Measurements from ENCODE around the gene SETBP1.

SETBP1 gene

DNA sequence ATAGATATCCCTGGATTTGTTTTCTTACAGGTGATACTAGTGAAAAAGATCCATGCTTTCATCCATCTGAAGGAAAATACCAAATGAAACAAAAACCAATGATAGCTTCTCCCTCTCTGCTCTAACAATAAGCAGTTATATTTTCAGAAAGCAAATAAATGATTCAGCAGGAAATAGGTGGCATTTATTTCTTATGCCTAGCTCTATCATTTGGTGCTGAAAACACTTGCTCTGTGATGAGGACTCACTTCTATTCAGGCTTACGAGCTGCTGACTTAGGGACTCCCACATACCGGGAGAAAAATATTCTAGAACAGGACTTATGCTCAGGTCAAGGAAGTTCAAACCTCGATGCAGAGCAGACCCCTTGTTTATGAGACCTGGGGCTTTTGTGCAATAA, 142.6 kb downstream of the SETBP1 start:
- DNase-seq = no peak

DNA sequence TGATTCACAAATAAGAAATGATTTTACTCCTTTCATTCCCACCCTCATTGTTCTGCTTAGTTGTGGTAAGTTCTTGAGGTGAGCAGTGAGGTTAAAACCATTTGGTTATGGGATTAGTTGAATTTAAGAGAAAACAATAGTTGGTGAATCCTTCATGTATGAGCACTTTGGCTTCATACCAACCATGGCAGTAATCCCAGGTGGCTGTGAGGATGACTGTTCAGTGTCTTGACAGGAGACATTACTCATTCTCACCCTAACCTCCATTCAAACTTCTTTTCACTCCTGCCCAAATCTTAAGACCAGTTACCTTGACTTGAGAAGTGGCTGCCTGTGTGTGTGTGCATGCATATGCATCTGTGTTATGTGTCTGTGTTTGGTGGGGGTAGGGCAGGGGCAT, 143.1 kb downstream of the SETBP1 start:
- DNase-seq = no peak

DNA sequence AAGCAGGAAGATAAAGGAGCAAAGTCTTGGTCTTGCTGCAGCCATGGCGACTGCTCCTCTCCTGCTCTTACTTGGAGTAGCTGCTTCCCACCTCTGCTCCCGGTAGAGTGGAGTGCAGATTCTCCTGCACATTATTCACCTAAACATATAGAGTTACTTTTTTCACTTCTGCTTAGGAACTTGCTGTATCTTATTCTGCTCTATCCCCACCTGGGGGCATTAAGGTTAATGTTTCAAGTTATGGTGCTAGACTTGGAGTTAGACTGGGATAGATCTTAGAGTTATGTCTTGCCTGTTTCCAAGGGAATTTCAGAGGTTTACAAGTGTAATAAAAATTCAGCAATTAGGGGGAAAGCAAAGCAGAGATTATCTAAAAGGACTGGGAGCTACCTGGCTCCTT, 144.2 kb downstream of the SETBP1 start:
- DNase-seq = no peak

DNA sequence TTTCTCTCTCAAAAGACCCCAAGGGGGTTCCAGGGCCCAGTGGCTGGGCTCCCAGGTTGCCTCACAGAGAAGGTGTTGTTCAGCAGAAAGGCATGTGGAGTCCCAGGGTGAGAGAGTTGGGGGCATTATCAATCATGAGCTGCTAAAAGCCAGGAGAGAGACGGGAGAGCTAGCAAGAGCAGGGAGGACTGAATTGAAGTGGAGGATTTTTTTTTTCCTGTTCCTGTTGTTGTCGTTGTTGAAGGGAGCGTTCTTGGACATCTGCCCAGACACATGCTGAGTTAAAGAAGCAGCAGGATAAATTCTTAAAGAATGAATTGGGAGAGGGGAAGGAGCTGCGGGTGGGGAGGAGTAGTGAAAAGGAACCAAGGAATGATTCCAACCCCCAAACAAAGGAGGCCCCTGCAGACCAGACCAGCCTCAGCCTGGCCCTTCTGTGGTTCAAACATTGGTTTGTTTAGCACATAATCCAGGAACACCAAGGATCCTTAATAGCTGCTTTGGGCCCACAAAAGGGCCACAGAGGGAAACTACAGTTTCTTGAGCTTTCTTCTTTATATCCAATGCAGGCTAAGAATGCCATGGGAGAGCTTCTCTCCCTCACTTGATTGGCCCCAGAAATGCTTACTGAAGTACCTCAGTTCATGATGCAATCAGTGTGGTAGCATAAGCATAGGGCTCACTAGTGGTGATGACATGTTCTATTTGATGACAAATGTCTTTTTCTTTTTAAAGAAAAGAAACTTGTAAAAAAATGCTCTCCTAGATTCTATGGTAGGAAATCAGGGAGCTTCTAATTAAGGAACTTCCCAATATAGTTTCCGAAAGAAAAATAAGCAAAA, 146.0 kb downstream of the SETBP1 start:
- no peak for DNase-seq

DNA sequence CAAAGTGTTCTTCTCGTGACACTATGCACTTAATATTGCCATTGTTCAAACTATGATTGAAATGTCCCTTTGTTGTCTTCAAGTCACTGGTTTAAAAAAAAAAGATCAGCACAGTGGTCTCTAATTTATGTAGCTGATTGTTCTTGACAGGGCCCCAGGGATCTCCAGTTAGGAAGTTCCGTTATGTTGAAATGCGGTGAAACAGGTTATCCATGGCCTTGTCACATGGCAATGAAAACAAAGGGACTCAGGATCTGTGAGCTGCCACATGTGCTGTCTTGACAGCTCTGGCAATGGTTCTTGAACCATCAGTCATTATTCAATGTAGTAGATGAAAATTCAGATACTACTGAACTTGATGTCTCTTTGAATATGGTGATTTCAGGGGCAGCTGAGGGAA, 147.4 kb downstream of the SETBP1 start:
- DNase-seq = no peak

DNA sequence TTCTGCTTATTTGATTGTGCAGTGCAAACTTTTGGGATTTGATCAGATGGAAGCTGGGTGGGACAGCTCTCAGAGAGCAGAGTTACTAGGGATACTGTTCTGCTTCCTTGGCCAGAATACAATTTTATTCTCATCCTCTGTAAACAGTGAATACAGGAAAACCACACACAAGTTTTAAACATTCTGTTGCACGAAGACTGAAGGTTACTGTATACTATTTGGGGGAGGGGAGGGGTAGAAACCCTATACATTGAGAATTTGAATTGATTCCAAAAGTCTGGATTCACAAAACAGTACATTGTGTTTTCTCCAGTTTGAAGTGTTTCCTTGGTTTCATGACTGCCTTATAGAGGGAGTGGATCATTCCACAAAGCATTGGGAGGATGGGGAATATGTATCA, 149.9 kb downstream of the SETBP1 start:
- no peak for DNase-seq

DNA sequence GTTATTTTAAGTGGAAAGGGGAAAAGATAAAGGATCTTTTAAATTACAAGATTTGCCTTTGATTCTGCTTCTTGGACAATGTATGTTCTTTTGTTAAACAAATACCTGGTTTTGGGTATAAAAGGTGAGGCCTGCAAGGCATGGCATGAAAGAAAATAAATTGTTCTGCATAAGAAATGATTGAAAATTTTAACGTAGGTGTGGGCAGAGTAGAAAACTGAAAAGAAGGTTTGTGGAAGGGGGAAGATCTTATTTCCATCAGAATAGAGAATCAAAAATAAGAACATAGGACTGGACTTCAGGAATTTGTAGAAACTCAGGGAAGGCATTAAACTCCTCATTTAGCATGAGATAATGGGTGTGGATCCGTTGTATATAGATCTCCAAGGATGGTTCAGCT, 153.1 kb downstream of the SETBP1 start:
- DNase-seq = no peak

DNA sequence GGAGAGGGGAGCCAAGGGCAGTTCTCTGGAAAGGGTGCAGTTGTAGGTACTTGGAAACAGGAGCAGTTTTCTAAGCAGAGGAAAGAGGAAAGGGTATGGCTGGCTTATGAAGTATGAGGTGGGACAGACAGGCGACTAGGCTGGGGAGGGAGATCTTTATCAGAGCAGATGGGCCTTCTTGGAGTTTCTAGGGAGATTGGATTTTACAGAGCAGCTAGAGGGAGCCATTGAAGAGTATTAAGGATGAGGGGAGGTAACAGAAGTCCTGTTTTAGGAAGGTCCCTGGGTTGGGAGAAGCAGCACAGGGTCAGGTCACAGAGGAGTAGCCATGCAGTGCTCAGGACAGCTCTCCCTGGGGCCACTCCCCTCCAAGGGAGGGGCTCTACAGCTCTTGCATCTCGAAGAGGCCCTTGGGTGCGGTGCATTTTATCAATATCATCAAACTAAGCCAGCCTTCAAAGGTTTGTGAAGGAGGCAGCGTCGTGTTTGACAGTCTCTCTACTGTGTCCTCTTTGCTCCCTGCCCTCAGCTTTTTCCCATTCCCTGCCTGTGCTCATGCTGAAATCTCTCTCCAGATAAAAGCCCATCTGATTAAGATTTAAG, 154.3 kb downstream of the SETBP1 start:
- no peak for DNase-seq

DNA sequence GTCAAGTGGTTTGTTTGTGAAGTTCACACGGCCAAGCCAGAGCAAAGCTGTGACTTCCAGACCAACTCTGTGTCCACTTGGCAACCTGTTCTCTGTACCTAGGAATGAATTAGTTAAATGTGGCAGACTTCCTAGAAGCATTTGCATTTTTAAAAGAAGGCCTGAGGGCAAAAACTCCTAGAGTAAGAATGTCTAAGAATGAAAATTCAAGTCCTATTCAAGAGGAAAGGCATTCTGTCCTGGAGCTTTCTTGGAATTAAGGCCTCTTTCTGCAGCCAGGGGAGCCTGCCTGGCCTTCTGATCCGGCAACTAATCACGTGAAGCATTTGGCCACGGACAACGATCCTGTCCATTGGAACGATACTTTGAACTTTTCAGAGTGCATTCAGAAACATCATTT, 155.0 kb downstream of the SETBP1 start:
- DNase-seq = no peak

DNA sequence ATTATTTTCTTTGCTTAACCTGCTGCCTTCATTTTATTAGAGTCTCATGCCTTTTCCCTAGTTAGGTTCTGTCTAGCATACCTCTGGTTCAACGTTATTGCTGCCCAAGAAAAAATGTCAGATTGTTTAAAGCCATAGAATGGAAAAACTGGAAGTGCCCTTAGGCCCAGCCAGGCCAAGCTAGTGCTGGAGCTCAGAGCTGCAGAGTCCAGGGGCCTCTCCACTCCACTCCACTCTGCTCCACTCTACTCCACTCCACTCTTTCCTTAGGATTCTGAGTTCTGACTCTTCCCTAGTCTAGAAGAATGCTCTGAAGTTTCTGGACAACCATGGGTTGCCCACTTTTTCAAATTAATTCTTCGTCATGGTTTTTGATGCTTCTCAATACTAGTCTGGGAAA, 155.6 kb downstream of the SETBP1 start:
- DNase-seq = no peak

DNA sequence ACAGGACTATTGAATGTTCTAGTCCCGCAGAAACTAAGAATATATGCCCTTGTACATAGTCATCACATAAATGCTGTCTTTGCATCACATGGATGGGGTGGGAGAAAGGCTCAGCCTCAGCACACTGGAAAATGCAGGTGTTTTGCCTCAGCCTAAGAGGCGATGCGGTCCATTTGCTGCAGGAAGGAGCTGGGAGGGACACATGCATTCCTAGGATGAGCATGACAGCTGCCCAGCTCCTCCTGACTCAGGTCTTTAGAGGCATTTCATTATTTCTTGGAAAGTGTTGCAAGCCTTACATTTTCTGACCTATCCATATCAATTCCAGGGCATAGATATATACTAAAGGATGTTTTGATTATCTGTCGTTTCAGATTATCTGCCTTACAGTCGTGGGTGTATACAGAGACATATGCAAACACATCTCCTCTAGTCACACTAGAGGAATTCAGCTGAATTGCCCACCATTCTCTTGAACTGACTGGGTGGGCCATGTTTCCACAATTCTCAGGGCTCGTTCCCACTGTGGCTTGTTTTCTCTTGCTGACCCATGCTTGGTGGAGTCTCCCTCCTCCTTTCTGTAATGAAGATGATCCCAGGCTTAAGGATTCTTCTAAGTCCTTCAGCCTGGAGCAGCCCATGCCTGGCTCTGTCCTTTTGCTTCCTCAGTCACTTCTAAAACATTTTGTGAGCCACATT, 156.9 kb downstream of the SETBP1 start:
- DNase-seq = no peak

DNA sequence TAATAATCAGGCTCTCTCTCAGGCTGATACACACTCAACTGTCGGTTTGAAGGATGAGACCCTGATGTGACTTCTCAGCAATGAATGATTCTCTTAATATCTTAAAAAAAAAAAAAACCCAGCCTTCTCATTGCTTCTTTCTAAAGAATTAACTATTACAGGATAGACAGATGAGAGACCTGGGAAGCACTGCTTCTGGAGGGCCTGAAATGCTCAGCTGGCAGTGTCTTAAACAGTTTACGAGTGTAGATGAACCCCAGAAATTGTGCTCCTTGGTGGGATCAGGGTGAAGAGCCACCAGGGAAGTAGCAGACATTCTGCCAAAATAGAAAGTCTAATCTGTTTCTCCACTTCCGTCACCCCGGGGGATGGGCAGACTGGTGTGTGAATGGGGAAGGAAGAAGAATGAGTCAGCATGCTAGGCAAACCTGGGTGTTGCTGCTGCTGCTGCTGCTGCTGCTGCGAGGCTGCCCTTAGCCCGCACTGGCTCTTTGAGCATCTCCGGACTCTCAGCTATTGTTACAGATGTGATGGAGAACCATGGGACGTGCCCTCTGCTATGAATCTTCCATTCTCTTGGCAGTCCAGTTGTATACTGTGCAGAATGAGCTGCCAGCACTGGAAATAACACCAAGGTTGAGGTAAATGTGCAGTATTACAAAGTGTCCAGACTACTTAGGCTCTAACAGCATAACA, 158.4 kb downstream of the SETBP1 start:
- peak; percentile 63 to 76 for DNase-seq

DNA sequence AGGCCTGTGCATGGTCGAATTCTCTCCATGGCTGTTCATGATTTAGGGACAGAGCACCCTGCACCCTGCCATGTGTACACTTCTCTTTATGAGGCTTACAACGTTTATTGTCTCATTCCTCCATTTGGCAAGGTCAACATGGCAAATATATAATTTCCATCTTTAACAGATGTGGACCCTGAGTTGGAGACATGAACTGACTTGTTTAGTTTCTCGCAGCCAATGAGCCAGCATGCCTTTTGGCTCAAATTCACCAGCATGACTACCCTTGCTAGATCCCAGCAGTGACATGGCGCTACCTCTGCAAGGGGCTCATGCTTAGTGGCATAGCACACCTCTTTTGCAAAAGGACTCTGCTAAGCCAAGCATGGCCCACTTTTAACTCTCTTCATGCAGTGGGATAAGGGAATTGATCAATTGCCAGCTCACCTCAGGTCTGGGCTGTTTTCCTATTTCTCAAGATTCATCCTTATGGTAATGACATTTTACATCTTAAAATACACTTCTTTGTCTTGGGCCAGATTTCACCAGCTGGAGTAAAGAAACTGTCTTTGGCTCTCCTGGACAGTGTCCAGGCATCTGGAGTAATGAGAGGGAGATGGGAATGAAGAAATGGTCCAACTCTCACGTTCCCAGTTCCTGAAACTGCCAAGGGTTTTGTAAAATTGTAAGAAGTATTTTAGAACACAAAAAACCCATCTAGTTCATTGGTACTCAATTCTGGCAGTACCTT, 159.5 kb downstream of the SETBP1 start:
- no peak for DNase-seq

DNA sequence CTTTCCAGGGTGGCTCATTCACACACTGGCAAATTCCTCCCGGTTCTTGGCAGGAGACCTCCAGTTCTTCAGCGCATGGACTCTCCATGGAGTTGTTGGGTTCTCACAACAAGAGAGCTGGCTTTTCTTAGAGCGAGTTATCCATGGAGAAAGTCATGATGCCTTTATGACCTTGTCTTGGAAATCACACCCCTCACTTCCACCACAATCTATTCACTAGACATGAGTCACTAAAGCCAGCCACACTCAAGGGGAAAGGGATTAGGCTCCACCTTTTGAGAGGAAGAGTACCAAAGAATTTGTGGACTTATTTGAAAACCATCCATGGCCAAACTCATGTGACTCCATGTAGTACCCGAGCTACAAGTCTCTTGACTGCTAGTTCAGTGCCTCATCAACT, 160.5 kb downstream of the SETBP1 start:
- DNase-seq = no peak

DNA sequence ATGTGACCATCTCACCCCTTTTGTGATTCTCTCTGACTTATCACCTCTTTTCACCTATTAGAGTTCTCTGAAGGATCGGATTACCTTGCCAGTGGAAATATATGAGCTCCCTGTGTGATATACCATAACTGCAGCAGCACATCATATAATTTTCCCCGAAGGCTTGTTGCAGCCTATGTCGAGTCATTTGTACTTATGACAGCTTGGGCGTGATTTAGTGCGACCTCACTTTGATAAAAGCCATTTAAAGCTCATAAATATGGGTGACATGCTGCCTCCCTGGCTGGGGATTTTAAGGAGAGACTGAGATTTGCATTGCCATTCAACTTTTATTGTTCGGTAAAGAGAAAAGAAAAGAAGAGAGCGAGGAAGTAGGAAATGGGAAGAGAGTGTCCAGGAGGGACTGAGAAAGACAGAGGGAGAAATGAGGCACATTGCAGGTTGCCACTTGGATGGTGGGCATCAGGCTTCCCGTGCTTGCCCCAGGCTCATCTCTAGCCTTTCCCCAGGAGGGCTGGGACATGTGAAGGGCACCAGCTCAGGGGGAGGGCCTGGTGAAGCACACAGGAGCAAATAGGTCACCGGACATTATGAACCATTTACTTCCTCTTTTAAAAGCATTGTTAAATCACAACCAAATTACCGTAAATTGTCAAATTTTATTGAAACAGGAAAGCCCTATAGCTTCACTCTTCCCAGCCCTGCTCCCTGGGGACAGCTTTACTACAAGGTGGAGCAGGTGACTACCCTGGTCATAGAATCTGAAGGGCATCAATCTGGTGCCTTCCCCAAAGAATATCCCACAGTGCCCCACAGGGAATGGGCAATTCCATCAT, 161.3 kb downstream of the SETBP1 start:
- no peak for DNase-seq

DNA sequence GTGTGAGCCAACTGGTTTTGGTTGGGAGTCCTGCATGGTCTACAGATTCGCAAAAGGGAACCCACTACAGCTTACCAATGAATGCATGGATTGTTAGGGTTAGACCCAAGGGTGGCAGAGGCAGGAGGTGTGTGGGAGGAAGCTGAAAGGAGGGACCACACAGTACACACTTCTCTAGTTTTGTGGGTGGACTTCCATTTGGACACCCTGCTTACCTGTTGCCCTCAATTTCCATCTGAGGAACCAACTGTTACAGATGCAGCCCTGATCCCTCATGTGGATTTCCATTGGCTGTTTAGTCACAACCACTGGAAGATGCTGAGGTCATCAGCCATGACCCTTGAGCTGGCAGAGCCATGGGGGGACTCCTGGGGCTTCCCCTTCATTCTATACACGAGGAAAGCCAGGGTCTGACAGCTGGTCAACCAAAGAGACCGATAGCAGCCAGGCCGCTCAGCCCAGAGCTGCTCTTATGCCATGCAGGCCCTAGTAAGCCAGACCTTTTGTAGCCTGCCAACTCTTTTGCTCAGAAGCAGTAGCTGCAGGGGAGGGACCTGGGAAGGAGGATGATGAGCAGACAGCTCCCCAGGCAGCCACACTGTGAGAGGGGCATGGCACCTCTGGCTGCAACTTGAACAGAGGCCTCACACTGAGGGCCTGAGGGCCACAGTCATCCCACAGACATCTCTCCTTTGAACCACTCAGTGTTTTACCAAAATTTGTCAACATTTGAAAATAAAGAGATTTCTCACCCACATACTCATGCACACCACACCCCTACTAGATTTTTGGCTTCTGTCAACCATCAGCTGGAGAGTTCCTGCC, 162.1 kb downstream of the SETBP1 start:
- DNase-seq = no peak

DNA sequence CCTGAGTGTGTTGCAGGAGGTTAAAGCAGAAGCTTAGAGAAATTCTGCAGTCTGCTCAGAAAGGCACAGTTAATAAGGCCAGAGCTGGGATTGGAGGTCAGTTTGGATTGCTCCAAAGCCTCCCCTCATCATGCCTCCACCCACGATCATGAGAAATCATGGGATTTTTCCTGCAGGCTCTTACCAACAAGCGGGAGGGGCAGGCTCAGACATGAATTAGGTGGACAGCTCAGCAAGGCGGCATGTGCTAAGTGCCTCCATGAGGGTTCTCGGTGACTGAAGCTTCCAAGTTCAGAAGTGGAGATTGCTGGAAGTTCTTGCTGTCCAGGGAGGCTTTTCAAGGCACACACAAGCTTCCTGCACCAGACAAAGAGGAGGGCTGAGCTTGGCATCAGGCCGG, 163.8 kb downstream of the SETBP1 start:
- DNase-seq = no peak

DNA sequence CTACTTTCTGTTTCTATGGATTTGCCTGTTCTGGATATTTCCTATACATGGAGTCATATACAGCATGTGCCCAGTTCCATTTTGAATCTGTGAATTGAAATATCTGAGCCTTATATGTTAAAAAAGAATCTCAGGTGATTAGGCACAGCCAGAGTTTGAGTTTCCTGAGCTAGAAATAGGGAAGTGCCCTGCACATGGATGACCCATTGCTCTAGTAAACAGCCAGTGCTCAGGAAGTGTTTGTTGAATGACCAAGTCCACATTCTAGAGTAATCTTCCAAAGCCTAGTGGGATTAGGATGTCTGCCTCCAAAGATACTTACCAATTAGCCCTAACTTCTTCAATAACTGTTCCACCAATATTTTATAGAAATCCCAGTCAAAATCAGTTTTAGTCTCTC, 165.8 kb downstream of the SETBP1 start:
- no peak for DNase-seq

DNA sequence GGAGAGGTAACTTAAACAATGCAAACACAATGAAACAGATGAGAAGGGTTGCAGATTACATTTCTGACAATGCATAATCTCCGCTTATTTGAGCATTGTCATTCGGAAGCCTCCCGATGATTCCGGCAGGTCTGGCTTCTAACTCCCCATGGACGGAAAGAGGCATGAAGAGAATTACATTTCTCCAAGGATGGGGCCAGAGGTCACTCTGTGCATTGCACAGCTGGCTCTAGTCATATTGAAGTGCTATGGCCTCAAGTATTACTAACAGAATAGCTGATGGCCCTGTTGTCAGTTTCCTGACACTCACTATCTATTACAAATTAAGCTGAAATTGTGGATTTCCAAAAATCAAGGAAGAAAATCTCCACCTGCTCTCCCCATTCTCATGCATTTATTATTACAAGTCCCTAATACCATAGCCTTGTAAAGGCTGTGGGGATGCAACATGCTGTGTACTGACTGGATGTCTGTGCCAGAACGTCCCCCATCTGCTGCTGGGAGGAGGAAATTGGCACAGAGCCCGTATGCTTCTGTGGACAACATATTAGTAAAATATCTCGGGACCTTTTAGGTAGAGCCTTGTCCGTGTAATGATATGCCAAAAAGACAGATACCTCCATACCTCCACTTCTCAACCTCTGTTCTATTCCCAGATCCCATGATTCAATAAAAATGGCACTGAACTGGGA, 168.1 kb downstream of the SETBP1 start:
- DNase-seq = no peak

DNA sequence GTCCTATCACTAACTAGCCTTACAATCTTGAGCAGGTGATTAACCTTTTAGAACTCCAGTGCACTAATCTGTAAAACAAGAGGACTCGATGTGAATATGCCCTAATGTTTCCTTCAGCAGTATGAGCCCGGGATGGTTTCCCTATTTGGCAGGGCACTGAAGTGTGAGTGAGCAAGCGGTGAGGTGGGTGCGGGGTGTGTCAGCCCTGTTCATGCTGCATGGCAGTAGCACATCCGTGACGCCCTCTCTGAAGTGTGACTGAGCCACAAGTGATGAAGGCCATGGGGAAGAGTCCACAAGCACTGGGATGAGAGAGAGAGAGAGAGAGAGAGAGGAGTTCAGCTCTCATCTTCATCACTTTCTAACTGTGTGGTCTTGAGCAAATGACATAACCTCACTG, 168.7 kb downstream of the SETBP1 start:
- DNase-seq = no peak
